Measurements from ENCODE around the gene HNRNPU.
"Not testable (repeated sequence)": the region's sequence is repeated elsewhere in the genome, so short reads cannot be mapped to it uniquely, and the experiment has no call there.

Gene HNRNPU

DNA sequence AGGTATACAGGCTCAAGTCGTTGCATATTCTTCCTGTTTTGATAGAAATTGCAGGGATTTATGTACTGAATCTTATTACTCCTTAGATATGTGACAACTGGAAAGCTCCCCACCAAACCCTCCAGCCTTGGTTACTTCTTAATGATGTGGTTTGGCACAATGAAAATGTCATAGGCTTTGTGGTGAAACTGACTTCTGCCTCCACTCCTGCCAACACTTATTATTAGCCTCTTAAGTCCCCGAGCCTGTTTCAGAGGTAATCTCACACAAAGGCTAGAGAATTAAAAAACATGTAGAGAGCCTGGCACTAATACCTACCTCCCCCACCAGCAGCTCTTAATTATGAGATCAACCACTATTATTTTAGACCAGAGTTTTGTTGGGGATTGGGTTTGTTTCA lies 24.7 kb downstream of the HNRNPU start:
- DNase-seq: no peak

- DNase-seq: peak in 1 of 2 experiments; percentile 30
Measured at GRCh38 chr1:244837597-244838258, 26.6 kb downstream of the HNRNPU start.

DNA sequence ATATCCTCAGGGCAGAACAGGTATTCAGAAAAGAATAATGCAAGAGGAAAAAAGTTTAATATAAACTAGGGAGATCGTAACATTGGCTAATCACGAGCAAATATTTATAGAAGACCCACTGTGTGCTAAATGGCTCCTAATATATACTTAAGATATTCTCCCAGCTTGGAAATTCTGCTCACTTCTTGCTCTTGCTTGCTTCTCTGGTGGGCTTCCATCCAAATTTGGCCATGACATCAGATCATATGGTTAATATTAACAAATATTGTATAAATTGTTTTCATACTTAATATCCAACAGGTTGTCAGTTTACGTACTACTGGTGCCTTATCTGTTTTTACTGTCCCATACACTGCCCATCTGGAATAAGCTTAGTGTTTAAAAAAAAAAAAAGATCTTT lies 27.8 kb downstream of the HNRNPU start:
- DNase-seq: no peak

DNA sequence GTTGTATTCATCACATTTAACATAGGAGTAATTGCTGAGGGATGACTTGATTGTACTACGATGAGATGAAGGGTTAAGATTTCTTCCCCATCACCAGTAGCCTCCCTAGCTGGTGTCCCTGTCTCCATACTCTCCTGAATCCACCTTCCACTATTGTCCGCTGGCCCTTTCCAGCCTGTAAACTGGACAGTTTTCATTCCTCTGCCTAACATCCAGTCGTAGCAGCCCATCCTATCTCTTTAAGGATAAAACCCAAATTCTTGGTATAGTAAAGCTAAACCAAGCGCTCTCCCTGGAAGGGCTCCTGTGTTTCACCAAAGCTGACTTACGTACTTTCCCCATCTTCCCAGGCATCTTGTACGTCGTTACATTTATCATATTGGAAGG lies 28.2 kb downstream of the HNRNPU start:
- DNase-seq: no peak

GRCh38 chr1:244835276-244836134 lies 28.8 kb downstream of the HNRNPU start, which contains the start of gene COX20:
Gene COX20, plus strand, starts transcription at chr1:244835658. Its CDS starts 57 bp downstream, at chr1:244835715.
- peak; percentile 96 for DNase-seq

GRCh38 chr1:244834543-244835275 lies 29.6 kb downstream of the HNRNPU start:
- peak in 1 of 2 experiments; percentile 96 for DNase-seq

DNA sequence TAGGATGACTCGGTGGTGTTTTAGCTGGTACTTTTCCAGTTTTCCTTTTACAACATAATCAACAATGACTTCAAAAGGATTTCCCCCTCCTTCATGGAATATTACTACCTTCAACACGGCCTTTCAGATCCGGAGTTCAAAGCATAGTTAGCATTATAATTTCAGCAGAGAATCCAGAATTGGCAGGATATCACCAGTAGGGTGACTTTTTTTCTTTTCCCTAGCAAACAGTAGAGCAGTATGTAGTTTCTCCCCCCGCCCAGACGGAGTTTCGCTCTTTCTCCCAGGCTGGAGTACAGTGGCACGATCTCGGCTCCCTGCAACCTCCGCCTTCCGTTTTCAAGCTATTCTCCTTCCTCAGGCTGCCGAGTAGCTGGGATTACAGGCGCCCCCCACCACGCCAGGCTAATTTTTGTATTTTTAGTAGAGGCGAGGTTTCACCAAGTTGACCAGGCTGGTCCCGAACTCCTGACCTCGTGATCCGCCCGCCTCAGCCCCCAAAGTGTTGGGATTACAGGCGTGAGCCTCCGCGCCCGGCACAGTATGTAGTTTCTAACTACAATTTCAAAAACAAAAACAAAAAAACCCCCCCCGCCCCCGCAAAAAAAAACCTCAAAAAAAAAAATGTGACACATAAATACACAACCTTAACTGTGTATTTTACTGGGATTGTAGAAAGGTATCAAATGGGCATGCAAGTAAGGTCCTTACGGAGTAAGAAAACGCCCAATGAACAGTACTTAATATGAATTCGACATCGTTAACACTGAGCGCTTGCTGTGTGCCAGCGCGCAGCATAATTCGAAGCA lies 30.4 kb downstream of the HNRNPU start:
- DNase-seq: peak; percentile 55 to 64

DNA sequence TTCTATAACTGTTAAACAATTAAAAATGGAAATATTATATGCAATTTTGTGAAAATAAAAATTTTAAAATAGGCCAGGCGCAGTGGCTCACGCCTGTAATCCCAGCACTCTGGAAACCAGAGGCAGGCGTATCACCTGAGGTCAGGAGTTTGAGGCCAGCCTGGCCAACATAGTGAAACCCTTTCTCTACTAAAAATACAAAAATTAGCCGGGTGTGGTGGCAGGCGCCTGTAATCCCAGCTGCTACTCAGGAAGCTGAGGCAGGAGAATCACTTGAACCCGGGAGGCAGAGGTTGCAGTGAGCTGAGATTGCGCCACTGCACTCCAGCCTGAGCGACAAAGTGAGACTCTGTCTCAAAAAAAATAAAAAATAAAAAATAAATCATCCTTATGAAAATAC lies 31.1 kb downstream of the HNRNPU start:
- DNase-seq: not testable (repeated sequence)

DNA sequence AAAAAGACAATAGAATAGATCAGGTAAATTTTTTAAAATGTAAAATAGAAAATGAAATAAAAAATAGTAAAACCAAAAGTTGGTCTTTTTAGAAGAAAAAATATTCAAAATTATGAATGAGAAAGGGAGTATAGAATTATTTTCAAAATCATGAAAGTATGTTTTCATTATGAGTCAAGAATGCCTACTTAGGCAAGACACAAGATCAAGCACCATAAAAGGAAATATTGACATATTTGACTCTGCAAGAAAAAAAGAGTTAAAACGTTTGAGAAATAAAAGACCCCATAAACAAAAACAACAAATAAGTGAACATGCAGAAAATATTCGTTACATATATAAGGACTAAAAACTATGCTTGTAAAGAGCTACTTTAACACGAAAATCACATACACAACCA lies 33.7 kb downstream of the HNRNPU start:
- DNase-seq: no peak

- no peak for DNase-seq
Measured at GRCh38 chr1:244826712-244827111, 37.6 kb downstream of the HNRNPU start.

DNA sequence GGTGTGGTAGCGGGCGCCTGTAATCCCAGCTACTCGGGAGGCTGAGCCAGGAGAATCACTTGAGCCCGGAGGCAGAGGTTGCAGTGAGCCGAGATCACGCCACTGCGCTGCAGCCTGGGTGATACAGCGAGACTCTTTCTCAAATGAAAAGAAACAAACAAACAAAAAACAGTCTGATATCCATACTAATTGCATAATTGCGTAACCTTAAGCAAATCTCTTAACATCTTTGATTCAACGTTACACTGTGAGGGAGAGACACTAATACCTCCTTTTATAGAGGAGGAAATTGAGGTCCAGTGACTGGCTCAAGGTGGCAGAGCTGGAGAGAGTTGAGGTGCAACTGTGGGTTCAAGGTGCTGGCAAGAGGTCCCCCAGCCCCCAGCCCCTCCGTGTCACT lies 41.5 kb downstream of the HNRNPU start:
- DNase-seq: no peak

DNA sequence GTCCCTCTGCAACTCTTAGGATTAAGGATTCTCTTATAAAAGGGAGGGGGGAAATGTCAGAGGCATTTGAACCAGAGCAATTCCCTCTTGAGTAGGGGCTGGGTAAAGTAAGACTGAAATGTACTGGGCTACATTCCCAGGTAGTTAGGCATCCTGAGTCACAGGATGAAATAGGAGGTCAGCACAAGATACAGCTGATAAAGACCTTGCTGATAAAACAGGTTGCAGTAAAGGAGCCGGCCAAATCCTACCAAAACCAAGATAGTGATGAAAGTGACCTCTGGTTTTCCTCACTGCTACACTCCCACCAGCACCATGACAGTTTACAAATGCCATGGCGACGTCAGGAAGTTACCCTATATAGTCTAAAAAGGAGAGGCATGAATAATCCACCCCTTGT lies 43.2 kb downstream of the HNRNPU start:
- DNase-seq: no peak

- DNase-seq: no peak
Measured at GRCh38 chr1:244820131-244820530, 44.2 kb downstream of the HNRNPU start.

DNA sequence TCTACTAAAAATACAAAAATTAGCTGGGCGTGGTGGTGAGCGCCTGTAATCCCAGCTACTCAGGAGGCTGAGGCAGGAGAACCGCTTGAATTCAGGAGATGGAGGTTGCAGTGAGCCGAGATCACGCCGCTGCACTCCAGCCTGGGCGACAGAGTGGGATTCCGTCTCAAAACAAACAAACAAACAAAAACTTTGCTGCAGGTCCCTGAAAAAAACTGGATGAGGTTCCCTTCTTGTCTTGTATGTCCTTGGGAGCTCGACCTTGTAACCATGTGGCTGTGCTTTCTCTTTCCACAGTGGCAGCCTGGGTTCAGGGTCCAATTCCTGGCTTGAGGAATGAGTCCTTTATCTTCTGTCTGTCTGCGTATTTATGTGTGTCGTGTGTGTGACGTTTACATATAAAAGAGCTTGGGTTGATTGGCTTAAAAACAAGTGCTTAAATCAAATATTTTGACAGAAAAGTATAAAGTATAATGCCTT lies 46.9 kb downstream of the HNRNPU start:
- DNase-seq: no peak

GRCh38 chr1:244815600-244816099 lies 48.7 kb downstream of the HNRNPU start:
- no peak for DNase-seq

- DNase-seq: no peak
Measured at GRCh38 chr1:244813327-244813726, 51.0 kb downstream of the HNRNPU start.

GRCh38 chr1:244810221-244810620 lies 54.1 kb downstream of the HNRNPU start:
- no peak for DNase-seq

- no peak for DNase-seq
Measured at GRCh38 chr1:244807138-244807537, 57.2 kb downstream of the HNRNPU start.

DNA sequence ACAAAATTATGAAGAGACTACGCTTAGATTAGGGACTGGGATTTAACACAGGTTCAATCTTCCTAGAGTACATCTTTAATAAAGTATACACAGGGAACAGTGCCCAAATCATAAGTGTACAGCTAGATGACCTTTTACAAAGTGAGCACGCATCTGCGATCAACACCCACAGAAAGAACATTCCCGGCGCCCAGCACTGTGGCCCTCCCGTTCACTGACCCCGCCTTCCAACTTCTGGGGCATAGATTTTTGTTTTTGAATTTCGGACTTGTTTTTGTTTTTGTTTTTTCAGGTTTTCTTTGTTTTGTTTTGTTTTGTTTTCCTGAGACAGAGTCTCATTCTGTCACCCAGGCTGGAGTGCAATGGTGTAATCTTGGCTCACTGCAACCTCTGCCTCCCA lies 59.5 kb downstream of the HNRNPU start:
- no peak for DNase-seq

- DNase-seq: no peak
Measured at GRCh38 chr1:244802556-244803239, 61.6 kb downstream of the HNRNPU start.

GRCh38 chr1:244802041-244802440 lies 62.3 kb downstream of the HNRNPU start:
- DNase-seq: no peak

DNA sequence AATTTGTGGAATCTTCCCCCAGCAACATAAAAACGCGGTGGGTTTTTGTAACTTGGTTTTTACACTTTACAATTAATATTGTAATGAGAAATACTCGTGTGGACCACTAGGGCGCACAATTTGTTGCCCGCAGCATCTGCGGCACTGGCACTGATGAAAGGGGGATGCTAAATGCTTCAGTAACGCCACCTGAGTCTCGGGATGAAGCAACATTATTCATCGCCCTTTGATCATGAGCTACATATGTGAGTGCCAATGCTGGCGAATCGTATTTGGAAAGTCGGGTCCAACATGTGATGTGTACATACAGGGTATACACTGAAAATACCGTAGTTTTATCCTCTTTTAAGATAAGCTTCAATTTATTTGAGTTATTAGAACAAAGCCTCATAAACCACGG lies 63.1 kb downstream of the HNRNPU start:
- peak in 1 of 2 experiments; percentile 22 for DNase-seq
